Hematopoietic multipotent progenitor cell treated with erythropoietin and hydrocortisone succinate and interleukin-3 and kit ligand, for 4 days (in vitro differentiated cells): ENCODE results near the gene IGFBP1.
"Not testable (repeated sequence)": the region's sequence is repeated elsewhere in the genome, so short reads cannot be mapped to it uniquely, and the experiment has no call there.

Experiments
- DNase-seq: peaks from one replicate; pipeline ENCODE4 v3.0.0-alpha.2; 2015

IGFBP1 gene

DNA sequence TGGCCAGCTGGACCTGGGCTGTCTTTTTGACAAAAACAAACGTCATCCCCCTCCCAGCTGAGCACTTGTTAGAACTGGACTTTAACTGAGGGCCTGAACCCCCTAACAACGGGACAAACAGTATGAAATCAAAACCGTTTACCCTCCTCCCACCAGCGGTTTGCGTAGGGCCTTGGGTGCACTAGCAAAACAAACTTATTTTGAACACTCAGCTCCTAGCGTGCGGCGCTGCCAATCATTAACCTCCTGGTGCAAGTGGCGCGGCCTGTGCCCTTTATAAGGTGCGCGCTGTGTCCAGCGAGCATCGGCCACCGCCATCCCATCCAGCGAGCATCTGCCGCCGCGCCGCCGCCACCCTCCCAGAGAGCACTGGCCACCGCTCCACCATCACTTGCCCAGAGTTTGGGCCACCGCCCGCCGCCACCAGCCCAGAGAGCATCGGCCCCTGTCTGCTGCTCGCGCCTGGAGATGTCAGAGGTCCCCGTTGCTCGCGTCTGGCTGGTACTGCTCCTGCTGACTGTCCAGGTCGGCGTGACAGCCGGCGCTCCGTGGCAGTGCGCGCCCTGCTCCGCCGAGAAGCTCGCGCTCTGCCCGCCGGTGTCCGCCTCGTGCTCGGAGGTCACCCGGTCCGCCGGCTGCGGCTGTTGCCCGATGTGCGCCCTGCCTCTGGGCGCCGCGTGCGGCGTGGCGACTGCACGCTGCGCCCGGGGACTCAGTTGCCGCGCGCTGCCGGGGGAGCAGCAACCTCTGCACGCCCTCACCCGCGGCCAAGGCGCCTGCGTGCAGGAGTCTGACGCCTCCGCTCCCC, at the start of gene IGFBP1:
TSS of gene IGFBP1 (plus strand) at position 304 of the 808 bp plus-strand sequence. CDS start at position 469, 165 bp downstream.
- peak; percentile 7 for DNase-seq

DNA sequence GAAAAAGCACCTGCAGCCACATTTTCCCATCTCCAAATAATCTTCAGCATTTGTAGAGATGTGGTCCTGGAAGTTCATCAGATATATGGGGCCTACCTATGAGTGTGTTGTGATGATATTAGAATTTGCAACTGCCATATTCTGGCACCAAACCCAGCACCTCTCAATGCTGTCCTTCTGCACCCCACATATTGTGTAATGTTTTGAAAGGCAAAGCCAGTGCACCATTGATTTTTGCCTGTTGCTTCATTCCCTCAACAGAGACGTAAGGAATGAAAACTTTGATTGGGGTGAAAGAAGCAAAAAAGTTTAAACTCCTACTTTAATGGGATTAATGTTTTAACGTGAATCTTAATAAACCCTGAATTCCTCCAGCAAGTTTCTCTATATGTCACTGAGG, 49.4 kb upstream of the IGFBP1 start:
- not testable (repeated sequence) for DNase-seq

- not testable (repeated sequence) for DNase-seq
Observed at GRCh38 chr7:45841926-45842717, 46.2 kb upstream of the IGFBP1 start.

DNA sequence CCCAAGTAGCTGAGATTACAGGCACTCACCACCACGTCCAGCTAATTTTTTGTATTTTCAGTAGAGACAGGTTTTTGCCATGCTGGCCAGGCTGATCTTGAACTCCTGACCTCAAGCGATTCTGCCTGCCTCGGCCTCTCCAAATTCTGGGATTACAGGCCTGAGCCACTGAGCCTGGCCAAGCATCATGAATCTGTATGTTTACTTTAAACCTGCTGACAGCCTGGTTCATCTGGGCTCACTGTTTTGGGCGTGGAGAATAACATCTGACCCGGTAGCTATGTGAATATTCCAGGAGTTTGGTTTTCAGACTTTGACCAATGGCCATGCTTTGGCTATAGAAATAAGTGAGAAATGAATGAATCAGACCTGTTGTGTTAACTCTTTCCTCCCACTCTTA, 41.8 kb upstream of the IGFBP1 start:
- DNase-seq, result not testable (repeated sequence)

DNA sequence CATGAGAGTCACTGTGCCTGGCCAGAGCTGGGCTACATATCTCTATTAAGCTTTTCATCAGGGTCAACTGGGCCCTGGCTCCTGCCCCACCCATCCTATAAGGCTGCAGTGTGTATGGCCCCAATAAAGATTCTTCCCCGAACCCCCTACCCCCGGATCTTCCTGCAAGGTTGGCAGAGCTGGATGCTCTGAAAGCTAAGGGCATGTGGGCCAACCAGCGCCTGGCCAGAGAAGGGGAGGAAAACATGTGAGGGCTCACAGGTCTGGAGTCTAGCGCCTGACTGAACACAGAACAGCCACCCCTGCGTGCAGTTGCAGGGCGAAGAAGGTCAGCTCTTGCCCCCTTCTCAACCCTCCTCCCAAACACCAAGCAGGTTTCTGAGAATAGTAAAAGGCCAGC, 39.6 kb upstream of the IGFBP1 start:
- not testable (repeated sequence) for DNase-seq

DNA sequence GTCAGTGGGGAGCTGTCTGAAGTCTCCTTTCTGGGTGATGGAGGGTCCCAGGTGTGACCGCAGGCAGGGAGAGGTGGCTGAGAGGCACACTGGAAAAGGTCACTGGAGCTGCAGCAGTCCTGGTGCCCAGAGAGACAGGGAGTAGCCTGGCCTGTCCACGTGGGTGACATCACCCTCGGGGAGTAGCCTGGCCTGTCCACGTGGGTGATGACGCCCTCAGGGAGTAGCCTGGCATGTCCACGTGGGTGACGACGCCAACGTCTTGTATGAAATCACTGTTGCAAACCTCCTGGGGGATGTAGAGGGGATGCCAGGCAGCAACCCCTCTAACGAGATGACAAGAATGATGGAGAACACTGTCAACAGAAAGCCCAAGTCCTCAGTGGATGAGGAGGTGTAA, 35.3 kb upstream of the IGFBP1 start:
- DNase-seq, result not testable (repeated sequence)

GRCh38 chr7:45853491-45853890, 34.8 kb upstream of the IGFBP1 start:
- not testable (repeated sequence) for DNase-seq

DNA sequence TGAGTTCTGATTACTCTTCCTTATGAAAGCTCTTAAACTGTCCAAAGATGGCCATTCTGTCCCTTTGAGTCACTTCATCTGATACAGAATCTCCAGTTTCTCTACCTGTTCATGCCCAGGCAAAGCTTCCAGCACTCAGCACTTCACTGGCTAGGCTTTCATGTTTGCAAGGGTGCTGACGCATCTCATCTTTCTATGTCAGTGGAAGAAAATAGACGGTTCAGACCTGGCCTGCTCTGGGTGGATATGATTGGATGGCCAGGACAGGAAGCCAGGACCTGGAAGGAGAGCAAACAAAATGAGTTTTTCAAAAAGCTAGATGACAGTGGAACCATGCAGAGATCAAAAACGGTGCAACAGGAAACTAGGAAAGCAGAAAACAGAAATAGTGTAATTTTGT, 32.6 kb upstream of the IGFBP1 start:
- not testable (repeated sequence) for DNase-seq

GRCh38 chr7:45856888-45857287, 31.4 kb upstream of the IGFBP1 start:
- DNase-seq, result not testable (repeated sequence)

- DNase-seq, result no peak
Observed at GRCh38 chr7:45863715-45864114, 24.6 kb upstream of the IGFBP1 start.

DNA sequence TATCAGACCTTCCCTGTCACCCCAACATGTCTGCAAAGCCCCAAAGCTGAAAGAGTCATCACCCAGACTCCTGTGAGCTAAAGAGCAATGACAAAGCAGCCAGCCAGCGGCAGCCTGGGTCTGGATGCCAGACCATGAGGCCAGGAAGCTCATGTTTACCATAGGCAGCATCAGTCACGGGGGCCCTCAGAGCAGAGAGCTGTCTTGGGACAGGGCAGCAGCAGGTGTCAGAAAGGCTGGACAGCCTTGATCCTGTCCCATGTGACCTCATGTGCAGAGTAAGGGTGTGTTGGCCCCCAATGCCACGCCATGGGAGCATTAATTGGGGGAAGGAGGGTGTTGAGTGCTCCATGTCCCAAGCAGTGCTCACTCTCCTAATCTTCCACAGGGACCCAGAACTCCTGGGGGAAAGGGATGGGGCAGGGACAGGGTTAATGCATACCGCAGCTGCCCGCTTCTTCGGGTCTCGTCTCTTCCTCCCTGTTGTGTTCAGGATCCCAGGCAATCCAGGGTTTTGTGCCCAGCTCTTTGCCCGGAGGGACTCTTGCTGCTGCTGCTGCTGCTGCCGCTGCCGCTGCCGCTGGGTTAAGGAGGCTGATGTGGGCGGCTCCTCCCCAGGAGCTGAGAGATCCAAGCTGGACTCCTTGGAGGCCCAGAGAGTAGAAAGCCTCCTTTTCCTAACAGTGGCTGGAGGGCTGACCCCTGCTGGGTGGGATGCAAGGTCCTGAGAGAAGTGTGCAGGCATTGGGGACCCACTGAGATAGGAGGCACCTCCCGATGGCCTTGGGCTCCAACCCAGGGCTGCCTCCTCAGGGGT, 22.5 kb upstream of the IGFBP1 start:
- no peak for DNase-seq

DNA sequence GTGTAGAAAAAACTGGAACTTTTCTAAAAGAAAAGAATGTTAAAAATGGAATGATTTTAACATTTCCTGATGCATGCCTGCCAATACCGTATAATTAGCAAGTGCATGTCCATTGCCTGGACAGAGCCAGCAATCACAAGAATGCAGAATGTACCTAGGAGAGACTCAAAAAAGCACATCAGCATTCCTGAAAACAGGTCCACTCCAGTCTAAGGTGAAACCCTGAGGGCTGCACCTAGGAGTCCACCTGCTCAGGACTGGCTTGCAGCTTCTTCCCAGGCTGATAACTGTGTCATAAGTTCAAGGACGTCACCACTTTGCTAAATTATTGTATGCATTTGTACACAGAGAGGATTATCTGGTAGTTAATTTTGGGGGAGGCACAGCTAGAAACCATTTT, 20.8 kb upstream of the IGFBP1 start:
- DNase-seq, result no peak

- no peak for DNase-seq
Observed at GRCh38 chr7:45869426-45869825, 18.9 kb upstream of the IGFBP1 start.

- DNase-seq, result peak; percentile 7
Observed at GRCh38 chr7:45872116-45873034, 15.9 kb upstream of the IGFBP1 start.

- no peak for DNase-seq
Observed at GRCh38 chr7:45873035-45873354, 15.3 kb upstream of the IGFBP1 start, which contains the start of gene CCDC201. TSS of gene CCDC201 (minus strand) at chr7:45873082. CDS start at chr7:45873007, 75 bp downstream.

GRCh38 chr7:45873355-45873754, 14.9 kb upstream of the IGFBP1 start:
- DNase-seq, result no peak

GRCh38 chr7:45874408-45875131, 13.7 kb upstream of the IGFBP1 start:
- no peak for DNase-seq

DNA sequence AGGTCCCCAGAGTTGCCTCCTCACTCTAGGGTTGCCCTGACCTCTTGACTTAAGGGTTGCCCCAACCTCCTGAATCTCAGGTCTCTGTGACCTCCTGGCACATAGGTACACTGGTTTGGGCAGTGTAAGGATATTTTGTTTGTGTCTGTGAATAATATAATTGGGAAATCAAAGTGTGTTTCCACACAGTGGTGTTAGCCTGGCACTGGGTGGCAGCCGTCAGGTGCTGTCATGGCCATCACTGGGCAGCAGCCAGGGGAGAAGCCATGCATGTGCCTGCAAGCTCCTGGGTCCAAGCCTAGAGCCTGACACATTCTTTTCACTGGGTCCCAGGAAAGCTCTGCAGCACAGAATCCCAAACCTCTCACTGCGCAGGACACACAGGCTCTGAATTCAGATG, 11.8 kb upstream of the IGFBP1 start:
- DNase-seq, result no peak

GRCh38 chr7:45878457-45879144, 9.7 kb upstream of the IGFBP1 start:
- DNase-seq, result no peak

GRCh38 chr7:45880433-45880860, 7.8 kb upstream of the IGFBP1 start:
- DNase-seq, result no peak
